Right lung (tissue), 10 donors: ENCODE measurements around the gene NOVA2. TPM values are rescaled to one million over a fixed set of nuclear protein-coding genes. Genes with fewer than 3 reads are reported as not detected.

Experiments
- DNase-seq, 2 donors: peaks; one replicate each; pipeline ENCODE4 v3.0.0-alpha.2; 2013
- long read RNA-seq, 8 donors: transcript quantifications; one replicate each; lab custom pipeline, GENCODE V29; 2026
- polyA plus RNA-seq, 5 donors: library from polyadenylated mRNA; unstranded; fragments of 120-200 nt; gene quantifications; one replicate each; pipeline versions ENCODE4 v1.2.1 to v1.2.3, GENCODE V29; 2013; ENCODE audit warnings: inconsistent platforms in 1 of 5, low replicate concordance in 1 of 5; ENCODE audit not compliant: insufficient read length in 5 of 5, insufficient read depth in 1 of 5

NOVA2 gene
- polyA plus RNA-seq: 10 to 100 TPM in 1 of 5 donors, 1 to 10 TPM in 4; 7.4 to 11.1 (median 9.6) TPM
- long read RNA-seq, donor 1, full-length matches to known transcripts: 2 of 2 reads
- long read RNA-seq, donor 1, partial matches to known transcripts: 0 of 2 reads
- long read RNA-seq, donor 1, other reads (novel, unspliced or antisense): 0 of 2 reads
- long read RNA-seq, donor 2, full-length matches to known transcripts: 6 of 6 reads
- long read RNA-seq, donor 2, partial matches to known transcripts: 0 of 6 reads
- long read RNA-seq, donor 2, other reads (novel, unspliced or antisense): 0 of 6 reads
- long read RNA-seq, donor 3, full-length matches to known transcripts: 2 of 2 reads
- long read RNA-seq, donor 3, partial matches to known transcripts: 0 of 2 reads
- long read RNA-seq, donor 3, other reads (novel, unspliced or antisense): 0 of 2 reads
- long read RNA-seq, donor 4, full-length matches to known transcripts: 3 of 3 reads
- long read RNA-seq, donor 4, partial matches to known transcripts: 0 of 3 reads
- long read RNA-seq, donor 4, other reads (novel, unspliced or antisense): 0 of 3 reads
- long read RNA-seq, donor 5, full-length matches to known transcripts: 1 of 1 reads
- long read RNA-seq, donor 5, partial matches to known transcripts: 0 of 1 reads
- long read RNA-seq, donor 5, other reads (novel, unspliced or antisense): 0 of 1 reads
- long read RNA-seq, donor 6: 0 reads
- long read RNA-seq, donor 7, full-length matches to known transcripts: 4 of 4 reads
- long read RNA-seq, donor 7, partial matches to known transcripts: 0 of 4 reads
- long read RNA-seq, donor 7, other reads (novel, unspliced or antisense): 0 of 4 reads
- long read RNA-seq, donor 8: 0 reads

- peak; percentile 37 to 38 for DNase-seq
Measured at GRCh38 chr19:45973553-45974338, at the start of gene NOVA2. TSS of gene NOVA2 (minus strand) at chr19:45973865. CDS start at chr19:45973351, 514 bp downstream.

DNA sequence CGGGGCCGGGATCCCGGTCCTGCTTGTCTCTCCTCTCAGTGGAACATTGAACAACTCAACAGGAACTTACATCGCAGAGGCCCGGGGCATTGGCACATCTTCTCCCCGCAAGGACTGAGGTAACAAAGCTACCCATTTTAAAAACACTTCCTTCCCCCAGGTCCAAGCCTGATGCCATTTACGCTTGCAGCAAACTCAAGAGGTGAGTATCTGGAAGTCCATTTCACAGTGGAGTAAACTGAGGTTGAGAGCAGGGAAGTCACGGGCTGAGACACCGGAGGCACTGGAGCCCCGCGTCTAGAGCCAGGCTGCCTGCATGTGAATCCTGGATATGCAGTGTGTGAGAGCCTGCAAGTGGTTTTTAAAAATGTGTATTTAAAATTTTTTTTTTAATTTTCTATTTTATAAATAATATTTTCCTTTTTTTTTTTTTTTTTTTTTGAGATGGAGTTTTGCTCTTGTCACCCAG, 49.7 kb upstream of the NOVA2 start:
- DNase-seq: no peak

DNA sequence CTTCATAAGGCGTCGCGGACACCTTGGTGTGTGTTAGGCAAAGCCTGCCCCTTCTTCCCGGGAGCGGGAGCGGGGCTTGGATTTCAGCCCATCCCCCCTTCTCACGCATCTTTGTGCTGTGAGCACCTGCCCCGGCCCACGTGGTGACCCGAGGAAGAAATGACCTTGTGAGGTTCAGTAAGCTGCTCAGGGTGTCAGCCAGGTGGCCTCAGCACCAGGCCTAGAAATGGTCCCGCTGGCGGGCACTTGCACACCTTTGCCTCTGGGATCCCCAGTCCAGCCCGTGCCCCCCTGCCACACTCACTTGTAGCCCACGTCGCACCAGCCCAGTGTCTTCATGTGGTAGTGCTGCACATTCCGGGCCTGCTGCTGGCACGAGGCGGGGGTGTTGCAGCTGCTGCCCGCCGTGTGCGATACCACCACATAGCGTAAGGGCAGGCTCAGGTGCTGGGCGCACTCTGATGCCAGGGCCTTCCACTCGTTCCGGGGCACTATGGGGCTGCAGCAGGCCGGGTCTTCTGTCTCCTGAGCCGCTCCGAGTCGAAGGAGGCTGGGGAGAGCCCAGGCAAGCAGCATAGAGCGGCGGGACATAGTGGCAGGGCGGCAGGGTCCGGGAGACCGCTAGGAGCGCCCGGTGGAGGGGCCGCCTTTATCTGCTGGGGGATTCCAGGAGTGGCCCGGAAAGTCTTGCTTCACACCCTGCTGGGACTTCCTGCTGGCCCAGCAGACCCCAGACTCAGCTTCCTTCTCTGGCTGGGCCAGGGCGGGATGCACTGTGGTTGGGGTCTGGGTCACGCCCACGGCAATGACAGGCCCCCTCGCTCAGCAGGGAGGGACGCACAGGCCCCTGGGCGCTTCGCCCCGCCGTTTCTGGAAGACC, 49.0 kb upstream of the NOVA2 start, which contains the start of gene PGLYRP1:
TSS of gene PGLYRP1 (minus strand) at position 623 of the 880 bp plus-strand sequence. CDS start at position 591, 32 bp downstream.
- DNase-seq: no peak

GRCh38 chr19:46022061-46022430, 48.4 kb upstream of the NOVA2 start:
- DNase-seq: no peak

DNA sequence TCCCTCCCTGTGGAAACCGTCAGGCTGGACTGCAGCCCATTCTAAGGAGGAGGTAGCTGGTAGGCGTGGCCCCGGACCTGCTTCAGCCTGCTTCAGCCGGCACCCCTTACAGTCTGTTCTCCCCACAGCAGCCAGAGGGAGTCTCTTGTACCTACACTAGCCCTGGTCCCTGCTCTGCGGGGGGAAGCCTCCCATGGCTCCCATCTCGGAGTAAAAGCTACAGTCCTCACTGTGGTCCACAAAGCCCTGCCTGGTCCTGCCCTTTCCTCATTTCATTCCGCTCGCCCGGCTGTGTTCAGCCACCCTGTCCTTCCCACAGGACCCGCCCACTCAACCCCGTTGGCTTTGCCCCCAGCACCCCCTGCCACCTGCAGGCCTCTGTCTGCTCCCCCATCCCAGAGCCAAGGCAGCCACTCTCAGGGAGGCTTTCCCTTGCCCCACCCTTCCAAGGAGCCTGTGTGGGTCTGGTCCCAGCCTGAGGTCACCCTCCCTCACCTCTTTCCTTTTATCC, 47.9 kb upstream of the NOVA2 start:
- no peak for DNase-seq

DNA sequence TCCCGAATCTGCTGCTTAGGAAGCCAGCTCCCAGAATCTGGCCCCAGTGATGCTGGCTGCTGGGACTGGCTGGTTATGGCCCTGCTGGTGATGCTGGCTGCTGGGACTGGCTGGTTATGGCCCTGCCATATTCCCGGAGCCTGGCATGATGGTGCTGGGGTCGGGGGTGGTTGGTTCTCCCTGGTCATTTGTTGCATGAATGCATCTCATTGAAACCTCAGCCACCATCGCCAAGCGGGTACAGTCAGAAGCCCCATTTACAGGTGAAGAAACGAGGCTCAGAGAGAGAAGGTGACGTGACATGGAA, 47.1 kb upstream of the NOVA2 start:
- no peak for DNase-seq

- DNase-seq: no peak
Measured at GRCh38 chr19:46019270-46019669, 45.6 kb upstream of the NOVA2 start.

DNA sequence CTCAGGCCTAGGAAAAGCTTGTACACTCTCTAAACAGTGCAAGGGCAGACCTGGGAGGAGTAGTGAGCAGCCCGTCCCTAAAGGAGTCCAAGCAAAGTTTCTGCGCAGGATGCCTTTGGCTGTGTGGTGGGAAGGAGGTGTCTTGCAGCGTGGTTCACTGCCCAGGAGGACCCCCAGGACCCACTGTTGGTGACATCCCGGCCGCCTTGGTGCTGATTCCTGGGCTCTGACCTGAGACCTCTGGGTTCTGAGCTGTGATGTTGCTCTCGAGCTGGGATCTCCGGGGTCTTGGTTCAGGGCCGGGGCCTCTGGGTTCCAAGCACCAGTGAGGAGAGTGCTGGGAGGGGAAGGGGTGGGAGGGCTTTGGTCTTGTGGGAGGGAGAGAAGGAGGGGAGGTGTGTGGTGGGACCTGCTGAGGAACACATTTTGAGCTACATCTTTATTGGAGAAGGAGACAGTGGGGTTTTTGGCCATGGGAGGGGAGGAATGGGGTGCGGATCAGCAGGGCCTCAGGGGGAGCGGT, 45.1 kb upstream of the NOVA2 start:
- DNase-seq: no peak

- no peak for DNase-seq
Measured at GRCh38 chr19:46017874-46018675, 44.4 kb upstream of the NOVA2 start.

GRCh38 chr19:46017095-46017429, 43.4 kb upstream of the NOVA2 start:
- no peak for DNase-seq

- peak; percentile 76 to 77 for DNase-seq
Measured at GRCh38 chr19:46016426-46017094, 42.9 kb upstream of the NOVA2 start.

- no peak for DNase-seq
Measured at GRCh38 chr19:46015687-46016425, 42.2 kb upstream of the NOVA2 start.

- DNase-seq: peak in 1 of 2 donors; percentile 49
Measured at GRCh38 chr19:46014941-46015686, 41.4 kb upstream of the NOVA2 start.

DNA sequence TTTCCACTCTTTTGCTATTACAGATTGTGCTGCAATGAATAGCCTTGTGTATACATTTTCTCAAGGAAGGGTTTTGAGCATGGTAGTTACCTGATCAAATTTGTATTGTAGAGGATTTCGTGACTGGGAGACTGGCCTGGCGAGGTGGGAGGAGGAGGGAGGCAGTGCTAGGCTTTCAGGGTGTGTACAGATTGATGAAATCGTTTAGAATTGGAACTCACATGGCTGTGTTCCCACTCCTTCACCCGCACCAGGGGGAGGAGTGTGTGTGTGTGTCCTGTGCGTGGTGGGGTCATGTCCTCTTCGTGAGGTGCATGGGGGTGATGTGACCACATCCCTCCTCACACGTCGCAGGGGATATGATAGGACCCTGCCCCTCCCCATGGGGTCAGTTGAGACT, 40.9 kb upstream of the NOVA2 start:
- DNase-seq: no peak

DNA sequence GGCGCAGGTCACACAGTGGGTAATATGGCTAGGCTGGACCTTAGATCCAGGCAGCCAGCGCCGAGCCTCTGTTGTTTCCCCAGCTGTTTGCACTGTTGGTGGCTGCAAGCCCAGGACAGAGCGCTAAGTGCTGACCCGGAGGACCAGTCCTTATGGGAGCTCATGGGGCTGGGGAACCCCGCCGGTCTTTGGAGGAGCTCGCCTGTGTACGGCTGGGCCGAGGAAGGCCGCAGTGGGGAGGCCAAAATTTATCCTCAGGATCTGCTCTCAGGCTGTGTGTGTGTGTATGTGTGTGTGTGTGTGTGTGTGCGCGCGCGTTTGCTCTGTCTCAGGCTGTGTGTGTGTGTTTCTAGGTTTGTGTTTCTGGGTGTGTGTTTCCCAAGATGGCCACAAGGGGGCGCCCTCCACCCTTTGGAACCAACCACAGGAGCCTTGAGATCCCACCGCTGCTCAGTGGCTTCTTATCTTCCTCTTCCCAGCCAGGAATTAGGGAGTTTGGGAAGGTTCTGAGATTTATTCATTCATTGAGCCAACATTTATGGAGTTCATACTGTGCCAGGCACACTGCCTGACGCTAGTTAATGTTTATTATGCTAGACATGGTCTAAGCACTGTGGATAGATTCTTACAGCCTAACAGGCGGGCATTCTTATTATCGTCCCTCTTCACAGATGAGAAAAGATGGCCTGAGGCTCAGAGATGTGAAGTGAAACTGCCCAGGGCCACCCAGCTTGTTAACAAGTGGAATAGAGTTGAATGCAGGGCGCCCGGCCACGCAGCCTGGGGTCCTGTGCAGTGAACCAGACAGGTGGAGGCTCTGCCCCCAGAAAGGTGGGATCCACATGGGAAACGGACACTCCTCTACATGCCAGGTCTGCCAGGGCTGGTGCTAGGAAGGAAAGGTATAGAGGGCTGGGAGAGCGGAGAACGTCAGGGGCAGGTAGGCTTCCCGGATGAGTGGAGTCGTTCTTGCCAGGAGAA, 36.2 kb upstream of the NOVA2 start:
- no peak for DNase-seq

- no peak for DNase-seq
Measured at GRCh38 chr19:46006411-46006810, 32.7 kb upstream of the NOVA2 start.
